PC-3 (cell line): ENCODE measurements around the gene PGP. TPM values are rescaled to one million over a fixed set of nuclear protein-coding genes. Genes with fewer than 3 reads are reported as not detected.

Source experiments
- ATAC-seq: fragments of 200-7000 bp; cut with Tn5 transposase; 2 replicates; pipeline ENCODE4 v1.9.1; 2020; ENCODE audit warnings: mild to moderate bottlenecking, moderate library complexity
- BruUV-seq: library from RNA; stranded (reverse); fragments of 400-500 nt; replicated peaks from 2 replicates; lab custom pipeline; 2021; lab: Mats Ljungman, UMichigan
- CTCF ChIA-PET: fragments of 300-600 bp; sonication (Branson Sonifier 250); formaldehyde crosslinking; loops from one replicate; lab custom pipeline; 2022; ENCODE audit warnings: antibody characterized with exemption; lab: Charles Lee
- POLR2A ChIA-PET: fragments of 300-600 bp; sonication (Branson Sonifier 250); formaldehyde crosslinking; loops from one replicate; lab custom pipeline; 2022; ENCODE audit warnings: antibody characterized with exemption; ENCODE audit not compliant: unreplicated experiment; lab: Charles Lee
- DNase-seq: peaks from one replicate; pipeline ENCODE4 v3.0.0-alpha.2; 2015
- H2AFZ ChIP-seq: fragments of 300-600 bp; sonication (generic); 2 replicates; pipeline ENCODE4 v1.6.0; 2016; ENCODE audit warnings: antibody characterized with exemption, low read length
- H3F3A ChIP-seq: fragments of 300-600 bp; sonication (generic); one replicate; pipeline ENCODE4 v1.6.0; 2017; ENCODE audit warnings: antibody characterized with exemption, low read length, control low read depth, mild to moderate bottlenecking; ENCODE audit not compliant: unreplicated experiment
- H3K27ac ChIP-seq: fragments of 300-600 bp; sonication (generic); 2 replicates; pipeline ENCODE4 v1.5.1; 2016; ENCODE audit warnings: mild to moderate bottlenecking, low read length
- H3K27me3 ChIP-seq: fragments of 300-600 bp; sonication (generic); 2 replicates; pipeline ENCODE4 v1.6.1; 2016; ENCODE audit warnings: low read length, mixed read lengths
- H3K36me3 ChIP-seq: fragments of 300-600 bp; sonication (generic); 2 replicates; pipeline ENCODE4 v1.6.1; 2016; ENCODE audit warnings: low read depth, mixed run types, low read length, mixed read lengths
- H3K4me1 ChIP-seq: fragments of 300-600 bp; sonication (generic); 2 replicates; pipeline ENCODE4 v1.5.1; 2016; ENCODE audit warnings: low read length; ENCODE audit not compliant: insufficient read depth
- H3K4me2 ChIP-seq: fragments of 300-600 bp; sonication (generic); 2 replicates; pipeline ENCODE4 v1.6.0; 2016; ENCODE audit warnings: low read length
- H3K4me3 ChIP-seq: fragments of 300-600 bp; sonication (generic); 2 replicates; pipeline ENCODE4 v1.5.1; 2016; ENCODE audit warnings: mild to moderate bottlenecking, low read length, mixed read lengths
- H3K79me2 ChIP-seq: fragments of 300-600 bp; sonication (generic); 2 replicates; pipeline ENCODE4 v1.6.1; 2017; ENCODE audit warnings: low read length, mixed read lengths
- H3K9ac ChIP-seq: fragments of 300-600 bp; sonication (generic); 2 replicates; pipeline ENCODE4 v1.6.0; 2016; ENCODE audit warnings: mild to moderate bottlenecking, low read length
- H3K9me2 ChIP-seq: fragments of 300-600 bp; sonication (generic); replicated peaks from 2 replicates; pipeline ENCODE4 v1.6.1; 2016; ENCODE audit warnings: mixed run types, low read length, mixed read lengths
- H3K9me3 ChIP-seq: fragments of 300-600 bp; sonication (generic); 2 replicates; pipeline ENCODE4 v1.6.1; 2016; ENCODE audit warnings: low read length, mixed read lengths
- H4K20me1 ChIP-seq: fragments of 300-600 bp; sonication (generic); 2 replicates; pipeline ENCODE4 v1.6.1; 2016; ENCODE audit warnings: low read length, mixed read lengths
- CTCF ChIP-seq: fragments of 300-600 bp; sonication (generic); conservative IDR thresholded peaks from 2 replicates; pipeline ENCODE4 v1.5.1; 2017; ENCODE audit warnings: antibody characterized with exemption, low read depth, mild to moderate bottlenecking, low read length
- EZH2 ChIP-seq: fragments of 300-600 bp; sonication (generic); IDR thresholded peaks from one replicate; pipeline ENCODE4 v1.6.1; 2017; ENCODE audit warnings: antibody characterized with exemption, mild to moderate bottlenecking, low read length; ENCODE audit not compliant: unreplicated experiment
- EZH2phosphoT487 ChIP-seq: fragments of 300-600 bp; sonication (generic); IDR thresholded peaks from 2 replicates; pipeline ENCODE4 v1.6.1; 2018; ENCODE audit warnings: mild to moderate bottlenecking, antibody characterized with exemption, low read length, borderline replicate concordance
- intact Hi-C: fragments of 100-400 bp; cut with micrococcal nuclease; formaldehyde crosslinking; loops from 2 replicates; pipeline ENCODE4 v1.9.0; 2023
- total RNA-seq: library from RNA; depleted of rRNA; stranded (reverse); fragments of >200 nt; gene quantifications from 2 replicates; pipeline ENCODE4 v1.2.3, GENCODE V29; 2014

Gene PGP
- total RNA-seq, 1 experiment from 2014 or later, result 46.0 TPM

- no peak for DNase-seq
- Histone ChIP-seq H3K9me2 (no peaks in the 10 kb centered on the region), H3K36me3 (no peaks in the 10 kb centered on the region), H3K27ac (no peak within 1 kb of the TSS), H2AFZ (no peak within 1 kb of the TSS), H3F3A (no peaks in the 10 kb centered on the region), H3K9ac (no peak within 1 kb of the TSS), H3K4me3 (no peak within 1 kb of the TSS), H3K79me2 (peaks cover 51% of the 10 kb centered on the region), H4K20me1 (peaks cover 12% of the 10 kb centered on the region), H3K27me3 (no peaks in the 10 kb centered on the region), H3K4me1 (peaks cover 23% of the 10 kb centered on the region), H3K4me2 (peak within 1 kb of the TSS; percentile 100), H3K9me3 (no peaks in the 10 kb centered on the region)
- ATAC-seq, result no peak
- BruUV-seq, result no TSS peak
- TF ChIP-seq EZH2phosphoT487, result no peak
- TF ChIP-seq EZH2, result no peak
- no peak for TF ChIP-seq CTCF
- CTCF ChIA-PET, result no interaction called here
- POLR2A ChIA-PET, result no interaction called here
- intact Hi-C loops, result no loop called here
These were observed 4.0 kb downstream of the PGP start, which contains the start of gene BRICD5 for GRCh38 chr16:2210386-2211365. TSS of gene BRICD5 (minus strand) at chr16:2210863. CDS start at chr16:2210833, 30 bp downstream.

GRCh38 chr16:2210009-2210332, 4.7 kb downstream of the PGP start:
- POLR2A ChIA-PET, result no interaction called here
- DNase-seq (no peak), ATAC-seq (no peak)
- peaks cover 12% of the 10 kb centered on the region for H4K20me1 ChIP-seq
- no peak overlapping the region for H2AFZ ChIP-seq
- no peak overlapping the region for H3K4me2 ChIP-seq
- no peaks in the 10 kb centered on the region for H3K27me3 ChIP-seq
- no TSS peak for BruUV-seq
- intact Hi-C loops, result no loop called here
- TF ChIP-seq EZH2 (no peak), EZH2phosphoT487 (no peak), CTCF (no peak)
- CTCF ChIA-PET, result no interaction called here
- H3K27ac ChIP-seq, result no peak overlapping the region
- H3K9me2 ChIP-seq, result no peaks in the 10 kb centered on the region
- H3F3A ChIP-seq, result no peaks in the 10 kb centered on the region
- no peak overlapping the region for H3K9ac ChIP-seq
- H3K79me2 ChIP-seq, result peaks cover 52% of the 10 kb centered on the region
- H3K36me3 ChIP-seq, result no peaks in the 10 kb centered on the region
- no peak overlapping the region for H3K4me3 ChIP-seq
- H3K9me3 ChIP-seq, result no peaks in the 10 kb centered on the region
- H3K4me1 ChIP-seq, result peaks cover 23% of the 10 kb centered on the region
